ENCODE measurements around the gene TENT4A. TPM values are rescaled to one million over a fixed set of nuclear protein-coding genes. Genes with fewer than 3 reads are reported as not detected.

TENT4A gene
- total RNA-seq, 1 experiment from 2014 or later, result 25.6 TPM

DNA sequence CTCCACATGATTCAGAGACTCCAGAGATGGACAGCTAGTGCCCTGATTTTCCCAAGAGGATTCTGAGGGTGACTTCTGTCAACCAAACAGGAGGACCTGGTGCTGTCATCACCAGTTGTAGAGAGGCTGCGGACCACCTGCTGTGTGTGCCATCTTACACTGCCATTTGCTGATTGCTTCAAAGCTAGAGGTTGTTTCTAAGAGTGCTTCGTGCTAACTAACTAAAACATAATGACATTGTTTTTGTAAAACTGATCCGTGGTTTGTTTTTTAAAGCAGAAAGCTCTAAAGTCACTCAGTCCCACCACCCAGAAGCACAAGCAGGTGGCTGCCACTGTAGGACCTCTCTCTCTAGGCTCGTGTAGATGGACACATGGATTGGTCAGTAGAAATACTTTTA, 12.2 kb downstream of the TENT4A start:
- no CpG with 5 or more reads among the region's 4 CpGs for WGBS (ENCODE audit: extremely low coverage, insufficient read length, low lambda C conversion rate)
- no peak overlapping the region for H3K14ac ChIP-seq (ENCODE audit: insufficient read depth, low read length)
- H3K27ac ChIP-seq (ENCODE audit: insufficient read length, low read depth, low read length), result no peak overlapping the region
- H3K9me3 ChIP-seq (ENCODE audit: control insufficient read depth, low read depth, low read length), result no peaks in the 10 kb centered on the region
- H3K4ac ChIP-seq (ENCODE audit: low read depth, low read length), result no peak overlapping the region
- peaks cover 52 to 56% of the 10 kb centered on the region in 2 experiments for H3K4me1 Mint-ChIP-seq
- H4K8ac ChIP-seq (replicated peaks; ENCODE audit: insufficient read length, low read depth, low read length), result no peak overlapping the region
- H3K18ac ChIP-seq (ENCODE audit: insufficient read length, low read depth, low read length), result no peak overlapping the region
- peaks cover 31% of the 10 kb centered on the region; the same call in 1 of the 2 replicates for H3K79me2 ChIP-seq (ENCODE audit: insufficient read depth, low read length)
- no peak overlapping the region for H2BK5ac ChIP-seq (ENCODE audit: insufficient read length, low read length)
- no peak overlapping the region for H2BK20ac ChIP-seq (ENCODE audit: low read depth, low read length, poor library complexity, severe bottlenecking)
- H3K27me3 Mint-ChIP-seq (ENCODE audit: low read depth), result no peaks in the 10 kb centered on the region
- H2AFZ ChIP-seq (ENCODE audit: low read length), result no peak overlapping the region
- no peaks in the 10 kb centered on the region for H3K79me1 ChIP-seq (ENCODE audit: insufficient read depth, low read depth, low read length, poor library complexity, severe bottlenecking)
- H4K20me1 ChIP-seq (ENCODE audit: control insufficient read depth, insufficient read depth, insufficient read length), result peaks cover 2% of the 10 kb centered on the region
- H2BK15ac ChIP-seq (ENCODE audit: low read depth, low read length), result no peak overlapping the region
- TF ChIP-seq, protein P1, sequence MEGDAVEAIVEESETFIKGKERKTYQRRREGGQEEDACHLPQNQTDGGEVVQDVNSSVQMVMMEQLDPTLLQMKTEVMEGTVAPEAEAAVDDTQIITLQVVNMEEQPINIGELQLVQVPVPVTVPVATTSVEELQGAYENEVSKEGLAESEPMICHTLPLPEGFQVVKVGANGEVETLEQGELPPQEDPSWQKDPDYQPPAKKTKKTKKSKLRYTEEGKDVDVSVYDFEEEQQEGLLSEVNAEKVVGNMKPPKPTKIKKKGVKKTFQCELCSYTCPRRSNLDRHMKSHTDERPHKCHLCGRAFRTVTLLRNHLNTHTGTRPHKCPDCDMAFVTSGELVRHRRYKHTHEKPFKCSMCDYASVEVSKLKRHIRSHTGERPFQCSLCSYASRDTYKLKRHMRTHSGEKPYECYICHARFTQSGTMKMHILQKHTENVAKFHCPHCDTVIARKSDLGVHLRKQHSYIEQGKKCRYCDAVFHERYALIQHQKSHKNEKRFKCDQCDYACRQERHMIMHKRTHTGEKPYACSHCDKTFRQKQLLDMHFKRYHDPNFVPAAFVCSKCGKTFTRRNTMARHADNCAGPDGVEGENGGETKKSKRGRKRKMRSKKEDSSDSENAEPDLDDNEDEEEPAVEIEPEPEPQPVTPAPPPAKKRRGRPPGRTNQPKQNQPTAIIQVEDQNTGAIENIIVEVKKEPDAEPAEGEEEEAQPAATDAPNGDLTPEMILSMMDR (conservative IDR thresholded peaks at IDR 0.05), result no peak
- no peak overlapping the region for H3K56ac ChIP-seq (ENCODE audit: insufficient read length, low read depth, low read length)
- no peak overlapping the region for H3K4me2 ChIP-seq (ENCODE audit: insufficient read depth, insufficient read length, low read length)
- H3K27me3 ChIP-seq (ENCODE audit: insufficient read depth, low read length), result no peaks in the 10 kb centered on the region
- no peak overlapping the region for H3K27ac Mint-ChIP-seq
- no peak overlapping the region for H4K91ac ChIP-seq (ENCODE audit: insufficient read length, low read depth, low read length)
- no peak overlapping the region for H2BK120ac ChIP-seq (ENCODE audit: low read depth, low read length, poor library complexity, severe bottlenecking)
- no peak overlapping the region for H4K5ac ChIP-seq (ENCODE audit: insufficient read length, low read depth, low read length)
- no peak overlapping the region; a peak in 1 of 5 replicates for H3K4me3 Mint-ChIP-seq
- H3K23ac ChIP-seq (ENCODE audit: insufficient read length, low read depth, low read length), result no peak overlapping the region
- no peaks in the 10 kb centered on the region for H3K23me2 ChIP-seq (ENCODE audit: insufficient read length, low read depth, low read length, poor library complexity, severe bottlenecking)
- no peak overlapping the region for H3T11ph ChIP-seq (ENCODE audit: low read length)
- H3K9me3 Mint-ChIP-seq, result no peaks in the 10 kb centered on the region
- no peaks in the 10 kb centered on the region for H3K4me1 ChIP-seq (ENCODE audit: insufficient read depth, low read length)
- no peak overlapping the region for H2AK5ac ChIP-seq (ENCODE audit: insufficient read length, low read length)
- no peak overlapping the region for H2BK12ac ChIP-seq (ENCODE audit: insufficient read length, low read depth, low read length)
- no peak overlapping the region for H3K9ac ChIP-seq (ENCODE audit: extremely low read depth, insufficient read length, low read length)
- H3K36me3 Mint-ChIP-seq (ENCODE audit: insufficient read depth in 1 of 3, low read depth in 3 of 3), result peaks cover 4 to 15% (median 7%) of the 10 kb centered on the region in 3 experiments
- DNase-seq, result no peak
